ENCODE results near the gene BHLHE23.

BHLHE23 gene

DNA sequence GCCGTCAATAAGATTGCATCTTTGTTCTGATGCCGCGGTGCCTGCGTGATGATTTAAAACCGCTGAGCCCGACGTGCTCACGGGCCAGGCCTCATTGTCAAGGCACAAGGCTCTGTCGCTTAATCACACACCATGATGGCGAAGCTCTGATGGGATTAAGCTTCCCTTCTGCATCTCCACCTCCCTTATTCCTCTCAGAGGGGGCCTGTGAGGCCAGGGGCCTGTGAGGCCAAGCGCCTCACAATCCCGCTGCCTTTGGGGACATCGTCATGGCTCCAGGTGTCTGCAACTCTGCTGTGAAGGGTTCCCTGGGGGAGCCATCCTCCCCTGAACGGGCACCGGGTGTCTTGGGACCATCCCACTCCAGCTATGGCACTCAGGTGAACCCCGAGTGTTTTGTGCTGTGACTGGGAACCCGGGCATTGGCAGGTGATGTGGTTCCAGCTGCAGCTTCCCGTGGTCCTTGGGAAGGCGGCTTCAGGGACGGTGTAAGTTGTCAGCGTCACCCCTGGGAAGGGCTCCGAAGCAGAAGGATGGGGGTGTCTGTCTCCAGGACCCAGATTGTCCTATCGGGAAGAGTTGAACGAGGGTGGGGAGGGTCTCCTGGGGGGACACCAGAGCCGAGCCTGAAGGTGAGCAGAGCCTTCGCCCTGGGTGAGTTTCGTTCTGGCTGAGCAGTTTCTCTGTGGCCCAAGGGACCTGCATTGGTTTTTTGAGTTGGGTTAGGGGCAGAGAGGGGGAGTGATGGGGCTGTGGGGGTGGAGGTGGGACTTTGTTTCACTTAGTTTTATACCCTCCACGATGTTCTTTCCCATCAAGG, 18.0 kb upstream of the BHLHE23 start:
- no peak overlapping the region for H3K4me3 ChIP-seq (ENCODE audit: low read length in 2 of 2)
- no CpG with 5 or more reads among the region's 28 CpGs for WGBS, 2 donors (ENCODE audit: extremely low coverage in 2 of 2, insufficient read length in 2 of 2, insufficient replicate concordance in 1 of 2)
- no peak for DNase-seq (ENCODE audit: low spot score)
- H2BK120ac ChIP-seq (ENCODE audit: low read depth, low read length): no peak overlapping the region
- peak overlapping the region; percentile 92 for H3K18ac ChIP-seq (ENCODE audit: low read length)
- peak overlapping the region; percentile 39 for H3K14ac ChIP-seq (ENCODE audit: low read length)
- H3K36me3 ChIP-seq (replicated peaks in 1 of 2; ENCODE audit: control insufficient read depth in 2 of 2, insufficient read depth in 2 of 2, low read length in 2 of 2): no peaks in the 10 kb centered on the region
- no peak overlapping the region for H3K4ac ChIP-seq (ENCODE audit: low read length)
- H2BK15ac ChIP-seq (ENCODE audit: low read length): peak overlapping the region; percentile 63
- H4K8ac ChIP-seq (ENCODE audit: low read depth, low read length): no peak overlapping the region
- no peaks in the 10 kb centered on the region for H3K79me1 ChIP-seq (ENCODE audit: low read depth, low read length)
- H3K27ac ChIP-seq (replicated peaks; ENCODE audit: low read length): no peak overlapping the region
- peak overlapping the region; percentile 14 for H2BK12ac ChIP-seq (ENCODE audit: low read length)
- no peak overlapping the region for H2AFZ ChIP-seq (ENCODE audit: low read length)
- H3K9ac ChIP-seq (ENCODE audit: low read depth, low read length, poor library complexity): peak overlapping the region; percentile 72
- H2BK5ac ChIP-seq (ENCODE audit: low read length): peak overlapping the region; percentile 76
- H3K4me1 ChIP-seq (ENCODE audit: control insufficient read depth in 2 of 2, insufficient read depth in 1 of 2, low read depth in 1 of 2, low read length in 2 of 2): peaks cover 4 to 14% of the 10 kb centered on the region in 2 donors
- H3K4me2 ChIP-seq (ENCODE audit: insufficient read depth, low read length, poor library complexity, severe bottlenecking): no peak overlapping the region
- H3K9me3 ChIP-seq (replicated peaks in 1 of 2; ENCODE audit: control insufficient read depth in 2 of 2, insufficient read depth in 1 of 2, low read depth in 1 of 2, low read length in 2 of 2): peaks cover 0 to 10% of the 10 kb centered on the region in 2 donors
- no peak overlapping the region for H3K23ac ChIP-seq (ENCODE audit: low read depth, low read length, poor library complexity)
- H4K91ac ChIP-seq (ENCODE audit: low read depth, low read length, poor library complexity): no peak overlapping the region
- peak overlapping the region; percentile 71 for H2AK5ac ChIP-seq (ENCODE audit: low read depth, low read length)
- H3K27me3 ChIP-seq (ENCODE audit: control insufficient read depth in 3 of 3, insufficient read depth in 3 of 3, low read depth in 1 of 3, low read length in 3 of 3): peaks cover 0 to 37% (median 6%) of the 10 kb centered on the region in 3 experiments

DNA sequence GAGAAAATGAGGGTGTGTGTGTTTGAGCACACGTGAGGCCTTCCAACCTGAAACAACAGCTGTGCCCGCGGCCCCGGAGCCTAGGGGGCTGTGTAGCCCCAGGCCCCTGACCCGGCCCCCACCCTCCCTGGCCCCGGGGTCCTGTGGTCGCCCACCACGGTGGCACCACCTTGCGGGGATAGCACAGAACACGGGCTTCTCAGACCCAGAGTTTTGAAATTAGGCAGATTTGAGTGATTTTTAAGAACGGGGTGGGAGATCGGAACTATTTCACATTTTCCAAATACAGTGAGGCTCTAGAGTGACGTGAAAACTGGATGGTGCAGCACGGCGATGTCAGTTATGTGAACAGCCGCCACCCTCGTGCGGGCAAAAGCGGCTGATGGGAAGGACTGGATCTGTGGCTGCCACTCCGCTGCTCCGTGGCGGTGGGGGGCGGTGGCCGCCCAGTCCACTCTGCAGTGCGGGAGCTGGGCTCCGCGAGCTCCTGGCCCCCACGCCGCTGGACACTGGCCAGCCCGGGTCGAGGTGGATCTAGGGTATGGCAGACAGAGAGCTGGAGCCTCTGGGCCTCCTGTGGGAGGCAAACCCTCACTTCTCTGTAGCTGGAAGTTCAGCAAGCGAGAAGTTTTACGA, 17.3 kb upstream of the BHLHE23 start:
- Histone ChIP-seq H3K18ac (ENCODE audit: low read length) (peak overlapping the region; percentile 92), H3K27me3 (ENCODE audit: control insufficient read depth in 3 of 3, insufficient read depth in 3 of 3, low read depth in 1 of 3, low read length in 3 of 3) (peaks cover 0 to 37% (median 6%) of the 10 kb centered on the region in 3 experiments), H2AFZ (ENCODE audit: low read length) (no peak overlapping the region), H2BK15ac (ENCODE audit: low read length) (peak overlapping the region; percentile 55), H3K23ac (ENCODE audit: low read depth, low read length, poor library complexity) (peak overlapping the region; percentile 27), H3K4me2 (ENCODE audit: insufficient read depth, low read length, poor library complexity, severe bottlenecking) (no peak overlapping the region), H3K4me1 (ENCODE audit: control insufficient read depth in 2 of 2, insufficient read depth in 1 of 2, low read depth in 1 of 2, low read length in 2 of 2) (peaks cover 4 to 11% of the 10 kb centered on the region in 2 donors), H3K9ac (ENCODE audit: low read depth, low read length, poor library complexity) (no peak overlapping the region), H2BK5ac (ENCODE audit: low read length) (peak overlapping the region; percentile 69), H2BK12ac (ENCODE audit: low read length) (no peak overlapping the region), H3K9me3 (replicated peaks in 1 of 2; ENCODE audit: control insufficient read depth in 2 of 2, insufficient read depth in 1 of 2, low read depth in 1 of 2, low read length in 2 of 2) (peaks cover 0 to 10% of the 10 kb centered on the region in 2 donors), H4K91ac (ENCODE audit: low read depth, low read length, poor library complexity) (no peak overlapping the region), H2BK120ac (ENCODE audit: low read depth, low read length) (no peak overlapping the region), H4K8ac (ENCODE audit: low read depth, low read length) (peak overlapping the region; percentile 6), H2AK5ac (ENCODE audit: low read depth, low read length) (peak overlapping the region; percentile 71), H3K14ac (ENCODE audit: low read length) (peak overlapping the region; percentile 39), H3K79me1 (ENCODE audit: low read depth, low read length) (no peaks in the 10 kb centered on the region), H3K4ac (ENCODE audit: low read length) (no peak overlapping the region), H3K4me3 (ENCODE audit: low read length in 2 of 2) (no peak overlapping the region), H3K36me3 (replicated peaks in 1 of 2; ENCODE audit: control insufficient read depth in 2 of 2, insufficient read depth in 2 of 2, low read length in 2 of 2) (no peaks in the 10 kb centered on the region), H3K27ac (replicated peaks; ENCODE audit: low read length) (no peak overlapping the region)
- DNase-seq (ENCODE audit: low spot score): no peak
- WGBS, 2 donors (ENCODE audit: extremely low coverage in 2 of 2, insufficient read length in 2 of 2, insufficient replicate concordance in 1 of 2): no CpG with 5 or more reads among the region's 33 CpGs

DNA sequence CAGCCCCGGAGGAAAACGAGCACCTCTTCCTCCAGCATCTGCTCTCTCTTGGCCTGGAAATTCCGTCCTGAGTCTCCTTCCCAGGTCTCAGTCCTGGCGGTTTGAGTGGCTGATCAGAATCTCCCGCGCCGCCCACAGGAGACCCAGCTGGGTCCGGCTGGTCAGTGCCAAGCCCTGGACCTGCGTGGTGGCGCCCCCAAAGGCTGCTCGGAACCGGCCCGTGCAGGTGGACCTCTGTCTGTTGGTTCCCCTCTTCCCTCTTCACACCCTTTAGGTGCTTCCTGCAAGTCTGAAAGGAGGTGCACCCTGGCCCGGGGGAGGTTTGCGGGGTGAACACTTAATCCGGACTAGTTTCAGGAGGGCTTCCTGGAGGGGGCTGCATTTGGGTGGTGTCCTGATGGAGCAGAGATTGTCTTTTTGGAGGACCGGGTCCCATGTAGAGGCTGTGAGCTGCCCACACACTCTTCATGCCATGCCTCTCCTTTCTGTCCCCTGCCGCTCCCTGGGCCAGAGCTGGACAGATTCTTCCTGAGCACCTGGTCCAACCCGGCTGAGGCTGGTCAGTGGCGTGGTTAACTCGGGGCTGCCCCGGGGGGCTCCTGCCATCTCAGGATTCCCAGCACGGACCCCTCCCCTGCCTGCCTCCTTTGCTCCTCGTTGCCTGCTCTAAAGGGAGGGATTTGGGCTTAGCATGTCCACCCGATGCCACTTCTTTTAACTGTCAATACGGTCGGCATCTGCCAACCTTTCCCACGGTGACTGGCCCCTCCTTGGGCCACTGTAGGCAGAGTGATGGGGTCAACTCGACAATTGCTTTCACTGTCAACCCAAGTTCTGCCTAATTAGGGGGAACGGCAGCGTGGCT, 16.5 kb upstream of the BHLHE23 start:
- H3K9ac ChIP-seq (ENCODE audit: low read depth, low read length, poor library complexity): no peak overlapping the region
- no peak overlapping the region for H3K4ac ChIP-seq (ENCODE audit: low read length)
- no peaks in the 10 kb centered on the region for H3K79me1 ChIP-seq (ENCODE audit: low read depth, low read length)
- peak overlapping the region; percentile 11 for H2AK5ac ChIP-seq (ENCODE audit: low read depth, low read length)
- H3K18ac ChIP-seq (ENCODE audit: low read length): peak overlapping the region; percentile 45
- WGBS, 2 donors (ENCODE audit: extremely low coverage in 2 of 2, insufficient read length in 2 of 2, insufficient replicate concordance in 1 of 2): no CpG with 5 or more reads among the region's 31 CpGs
- no peak overlapping the region for H3K4me2 ChIP-seq (ENCODE audit: insufficient read depth, low read length, poor library complexity, severe bottlenecking)
- H3K4me3 ChIP-seq (ENCODE audit: low read length in 2 of 2): no peak overlapping the region
- no peak overlapping the region for H4K91ac ChIP-seq (ENCODE audit: low read depth, low read length, poor library complexity)
- no peak overlapping the region for H2BK12ac ChIP-seq (ENCODE audit: low read length)
- H2BK5ac ChIP-seq (ENCODE audit: low read length): no peak overlapping the region
- peak overlapping the region; percentile 47 for H3K14ac ChIP-seq (ENCODE audit: low read length)
- no peak for DNase-seq (ENCODE audit: low spot score)
- peak overlapping the region; percentile 55 for H2BK15ac ChIP-seq (ENCODE audit: low read length)
- H3K36me3 ChIP-seq (replicated peaks in 1 of 2; ENCODE audit: control insufficient read depth in 2 of 2, insufficient read depth in 2 of 2, low read length in 2 of 2): no peaks in the 10 kb centered on the region
- no peak overlapping the region for H2BK120ac ChIP-seq (ENCODE audit: low read depth, low read length)
- no peak overlapping the region for H3K27ac ChIP-seq (replicated peaks; ENCODE audit: low read length)
- H3K9me3 ChIP-seq (replicated peaks in 1 of 2; ENCODE audit: control insufficient read depth in 2 of 2, insufficient read depth in 1 of 2, low read depth in 1 of 2, low read length in 2 of 2): peaks cover 0 to 10% of the 10 kb centered on the region in 2 donors
- no peak overlapping the region for H2AFZ ChIP-seq (ENCODE audit: low read length)
- H3K27me3 ChIP-seq (ENCODE audit: control insufficient read depth in 3 of 3, insufficient read depth in 3 of 3, low read depth in 1 of 3, low read length in 3 of 3): peaks cover 0 to 37% (median 3%) of the 10 kb centered on the region in 3 experiments
- no peak overlapping the region for H4K8ac ChIP-seq (ENCODE audit: low read depth, low read length)
- no peak overlapping the region for H3K23ac ChIP-seq (ENCODE audit: low read depth, low read length, poor library complexity)
- peaks cover 4 to 8% of the 10 kb centered on the region in 2 donors for H3K4me1 ChIP-seq (ENCODE audit: control insufficient read depth in 2 of 2, insufficient read depth in 1 of 2, low read depth in 1 of 2, low read length in 2 of 2)
